ENCODE measurements around the gene OAT. TPM values are rescaled to one million over a fixed set of nuclear protein-coding genes. Genes with fewer than 3 reads are reported as not detected.
A peak's percentile ranks its signal among the peaks of the same experiment; 100 is the strongest.

The OAT gene
- 100 to 1,000 TPM in 1 of 3 donors, 10 to 100 TPM in 2; 46.7 to 120 (median 69.6) TPM for total RNA-seq
- long read RNA-seq, donor 1, transcript OAT-201 (10 exons, 2,048 nt): major isoform, 248 of 280 reads
- long read RNA-seq, donor 1, partial matches to known transcripts: 7 of 280 reads
- long read RNA-seq, donor 1, other reads (novel, unspliced or antisense): 21 of 280 reads
- long read RNA-seq, donor 2, transcript OAT-201 (10 exons, 2,048 nt): major isoform, 114 of 125 reads
- long read RNA-seq, donor 2, partial matches to known transcripts: 6 of 125 reads
- long read RNA-seq, donor 2, other reads (novel, unspliced or antisense): 4 of 125 reads

DNA sequence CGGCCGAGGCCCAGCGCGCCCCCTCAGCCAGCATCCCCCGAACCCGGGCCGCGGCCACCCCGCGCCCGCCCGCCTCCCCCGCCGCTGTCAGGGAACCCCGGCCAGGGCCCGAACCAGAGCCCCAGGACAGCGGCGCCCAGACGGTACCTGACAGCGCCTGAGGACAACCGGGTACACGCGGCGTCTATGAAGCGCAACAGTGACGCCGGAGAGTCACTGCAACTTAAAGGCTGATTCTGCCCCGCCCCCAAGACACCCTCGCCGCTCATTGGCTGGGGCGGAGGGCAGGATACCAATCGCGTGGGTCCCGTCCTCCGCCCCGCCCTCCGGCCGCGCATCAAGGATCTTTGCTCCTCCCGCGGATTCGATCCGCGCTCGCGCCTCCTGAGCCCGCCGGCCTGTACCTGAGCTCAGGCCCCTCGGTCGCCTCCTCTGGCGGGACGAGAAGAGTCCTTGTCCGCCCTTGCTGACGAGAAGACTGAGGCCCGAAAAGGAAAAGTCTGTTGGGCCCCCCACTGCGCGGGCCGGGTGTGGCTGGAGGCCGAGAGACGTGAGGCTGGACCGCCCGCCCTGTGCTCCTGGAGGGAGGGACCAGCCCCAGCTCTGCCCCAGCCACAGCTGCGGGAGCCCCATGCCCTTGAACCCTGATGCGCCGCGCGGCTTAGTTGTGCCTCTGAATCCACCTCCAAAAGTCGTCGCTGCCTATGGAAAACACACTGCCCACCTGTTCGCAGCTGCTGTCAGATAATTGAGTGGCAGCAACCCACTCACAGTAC, at the start of gene OAT:
TSS of gene OAT (minus strand) at position 198 of the 776 bp plus-strand sequence. CDS start 6,752 bp downstream, outside the sequence.
- ATAC-seq (peak; percentile 98), DNase-seq (peak; percentile 97 to 99 (median 98))
- Histone ChIP-seq H3K36me3 (ENCODE audit: low read depth) (no peaks in the 10 kb centered on the region), H3K9me3 (no peaks in the 10 kb centered on the region), H3K4me1 (ENCODE audit: low read depth) (peaks cover 20% of the 10 kb centered on the region), H3K4me3 (peak within 1 kb of the TSS; percentile 54)
- intact Hi-C loops (cut with DNase I, micrococcal nuclease): no loop called here
- TF ChIP-seq, protein P1, sequence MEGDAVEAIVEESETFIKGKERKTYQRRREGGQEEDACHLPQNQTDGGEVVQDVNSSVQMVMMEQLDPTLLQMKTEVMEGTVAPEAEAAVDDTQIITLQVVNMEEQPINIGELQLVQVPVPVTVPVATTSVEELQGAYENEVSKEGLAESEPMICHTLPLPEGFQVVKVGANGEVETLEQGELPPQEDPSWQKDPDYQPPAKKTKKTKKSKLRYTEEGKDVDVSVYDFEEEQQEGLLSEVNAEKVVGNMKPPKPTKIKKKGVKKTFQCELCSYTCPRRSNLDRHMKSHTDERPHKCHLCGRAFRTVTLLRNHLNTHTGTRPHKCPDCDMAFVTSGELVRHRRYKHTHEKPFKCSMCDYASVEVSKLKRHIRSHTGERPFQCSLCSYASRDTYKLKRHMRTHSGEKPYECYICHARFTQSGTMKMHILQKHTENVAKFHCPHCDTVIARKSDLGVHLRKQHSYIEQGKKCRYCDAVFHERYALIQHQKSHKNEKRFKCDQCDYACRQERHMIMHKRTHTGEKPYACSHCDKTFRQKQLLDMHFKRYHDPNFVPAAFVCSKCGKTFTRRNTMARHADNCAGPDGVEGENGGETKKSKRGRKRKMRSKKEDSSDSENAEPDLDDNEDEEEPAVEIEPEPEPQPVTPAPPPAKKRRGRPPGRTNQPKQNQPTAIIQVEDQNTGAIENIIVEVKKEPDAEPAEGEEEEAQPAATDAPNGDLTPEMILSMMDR (IDR thresholded peaks at IDR 0.05): no peak

DNA sequence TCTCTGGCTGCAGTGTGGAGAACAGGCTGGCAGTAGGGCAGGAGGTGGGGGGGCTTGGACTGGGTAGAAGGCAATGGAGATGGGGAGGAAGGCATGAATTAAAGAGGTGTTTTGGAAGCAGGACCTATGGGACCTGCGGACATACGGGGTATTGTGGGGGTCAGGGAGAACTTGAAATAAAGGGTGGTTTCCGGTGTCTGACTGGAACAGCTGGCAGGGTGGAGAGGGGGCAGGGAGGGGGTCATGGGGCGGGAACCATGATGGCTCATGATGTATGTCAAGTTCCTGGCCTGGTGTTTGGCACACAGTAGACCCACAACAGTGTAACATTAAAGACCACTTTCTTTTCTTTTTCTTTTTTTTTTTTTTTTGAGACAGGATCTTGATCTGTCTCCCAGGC, 48.4 kb upstream of the OAT start:
- DNase-seq (no peak), ATAC-seq (no peak)
- H3K9me3 ChIP-seq: no peaks in the 10 kb centered on the region
- no peak overlapping the region for H3K4me3 ChIP-seq
- peaks cover 8% of the 10 kb centered on the region for H3K4me1 ChIP-seq (ENCODE audit: low read depth)
- TF ChIP-seq, protein P1 (IDR thresholded peaks at IDR 0.05): no peak
- intact Hi-C loops (cut with DNase I, micrococcal nuclease): no loop called here
- no peaks in the 10 kb centered on the region for H3K36me3 ChIP-seq (ENCODE audit: low read depth)

DNA sequence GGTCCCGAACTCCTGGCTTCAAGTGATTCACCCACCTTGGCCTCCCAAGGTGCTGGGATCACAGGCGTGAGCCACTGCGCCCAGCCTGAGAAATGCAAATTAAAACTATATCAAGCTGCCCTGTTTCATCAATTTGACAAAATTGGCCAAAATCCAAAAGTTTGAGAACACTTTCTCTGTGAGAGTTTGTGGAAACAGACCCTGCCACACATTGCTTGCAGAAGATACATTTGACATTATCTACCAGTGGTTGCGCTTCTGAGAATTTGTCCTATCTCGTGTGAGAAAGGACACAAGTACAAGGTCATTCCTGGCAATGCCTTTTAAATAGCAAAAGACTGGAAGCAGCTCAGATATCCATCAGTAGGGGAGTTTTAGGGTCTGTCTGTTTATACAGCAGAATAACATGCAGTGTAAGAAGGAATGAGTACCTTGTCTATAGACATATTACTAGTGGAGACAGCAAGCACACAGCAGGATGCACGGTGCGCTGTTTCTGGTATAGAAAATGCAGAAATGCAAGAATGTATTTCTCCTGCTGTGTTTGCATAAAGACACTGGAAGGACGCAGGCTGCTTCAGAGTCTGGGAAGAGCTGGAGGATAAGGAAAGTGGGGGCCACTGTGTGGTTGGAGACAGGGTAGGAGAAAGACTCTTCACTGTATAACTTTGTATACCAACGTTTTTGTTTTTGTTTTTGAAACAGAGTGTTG, 47.2 kb upstream of the OAT start:
- intact Hi-C loops (cut with DNase I, micrococcal nuclease): no loop called here

DNA sequence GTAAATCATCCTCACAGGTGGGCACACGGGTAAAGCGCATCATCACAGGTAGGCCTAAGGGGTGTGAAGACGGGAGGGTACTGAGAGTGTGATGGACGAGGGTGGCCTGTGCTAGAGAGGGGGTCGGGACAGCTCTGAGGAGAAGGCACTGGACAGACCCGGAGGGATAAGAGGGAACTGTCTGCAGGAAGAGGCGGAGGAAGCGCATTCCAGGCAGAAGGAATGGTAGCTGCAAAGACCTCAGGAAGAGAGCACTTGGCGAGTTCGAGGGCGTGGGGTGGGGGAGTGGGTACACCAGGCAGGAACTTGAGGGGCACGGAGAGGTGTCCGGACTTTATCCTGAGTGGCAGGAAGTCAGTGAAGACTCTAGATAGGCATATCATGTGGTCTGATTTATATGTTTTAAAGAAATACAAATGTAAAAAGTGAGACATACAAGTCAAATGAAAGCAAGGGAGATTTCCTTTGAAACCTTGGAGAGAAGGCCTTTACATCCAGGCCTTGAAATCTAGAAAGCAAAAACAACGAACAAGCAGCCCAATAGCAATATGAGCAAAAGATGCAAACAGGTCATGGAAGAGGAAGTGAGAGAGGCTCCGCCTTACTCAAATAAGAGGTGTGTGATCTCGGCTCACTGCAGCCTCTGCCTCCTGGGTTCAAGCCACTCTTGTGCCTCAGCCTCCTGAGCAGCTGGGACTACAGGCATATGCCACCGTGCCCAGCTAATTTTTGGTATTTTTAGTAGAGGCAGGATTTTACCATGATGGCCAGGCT, 46.5 kb upstream of the OAT start:
- TF ChIP-seq, protein P1 (IDR thresholded peaks at IDR 0.05): no peak
- H3K4me1 ChIP-seq (ENCODE audit: low read depth): peaks cover 11% of the 10 kb centered on the region
- DNase-seq: peak in 1 of 3 donors; percentile 46
- peak; percentile 57 for ATAC-seq
- H3K4me3 ChIP-seq: no peak overlapping the region
- H3K9me3 ChIP-seq: no peaks in the 10 kb centered on the region
- intact Hi-C loops (cut with DNase I, micrococcal nuclease): no loop called here
- H3K36me3 ChIP-seq (ENCODE audit: low read depth): no peaks in the 10 kb centered on the region

More for the DNA sequence above, 47.2 kb upstream of the OAT start:
- TF ChIP-seq, protein P1 (IDR thresholded peaks at IDR 0.05): no peak
- DNase-seq (no peak), ATAC-seq (no peak)
- peaks cover 11% of the 10 kb centered on the region for H3K4me1 ChIP-seq (ENCODE audit: low read depth)
- no peak overlapping the region for H3K4me3 ChIP-seq
- H3K9me3 ChIP-seq: no peaks in the 10 kb centered on the region
- H3K36me3 ChIP-seq (ENCODE audit: low read depth): no peaks in the 10 kb centered on the region

Measured in mucosa of descending colon (tissue), 3 donors.